Activated T-helper 1 cell treated with anti-CD3 and anti-CD28 coated beads, Interleukin-12 subunit alpha, Interleukin-12 subunit beta, Interleukin-2, Interleukin-4 antibody, amounts not matched to agents 30 ng/mL and 10 ng/mL and 1 ng/mL, durations not matched to agents 14 hours and 24 hours and 36 hours (primary cell): ENCODE measurements around the gene STX12. TPM values are rescaled to one million over a fixed set of nuclear protein-coding genes. Genes with fewer than 3 reads are reported as not detected.
"Not testable (repeated sequence)": the region's sequence is repeated elsewhere in the genome, so short reads cannot be mapped to it uniquely, and the experiment has no call there.

Source experiments
- DNase-seq: peaks from one replicate; pipeline ENCODE4 v3.0.0; 2021; ENCODE audit warnings: low spot score
- H3K27ac Mint-ChIP-seq: one replicate; pipeline ENCODE4 v1.8.0; 2021; ENCODE audit warnings: mild to moderate bottlenecking, mixed read lengths
- H3K27me3 Mint-ChIP-seq: one replicate; pipeline ENCODE4 v1.8.0; 2022; ENCODE audit warnings: mild to moderate bottlenecking, moderate library complexity, mixed read lengths; ENCODE audit not compliant: insufficient read depth
- H3K36me3 Mint-ChIP-seq: one replicate; pipeline ENCODE4 v1.8.0; 2021; ENCODE audit warnings: low read depth, mixed read lengths
- H3K4me1 Mint-ChIP-seq: one replicate; pipeline ENCODE4 v1.8.0; 2021; ENCODE audit warnings: low read depth, mixed read lengths
- H3K4me3 Mint-ChIP-seq: one replicate; pipeline ENCODE4 v1.8.0; 2021; ENCODE audit warnings: mild to moderate bottlenecking, moderate library complexity, mixed read lengths
- H3K9me3 Mint-ChIP-seq: one replicate; pipeline ENCODE4 v1.8.0; 2021; ENCODE audit warnings: mixed read lengths
- intact Hi-C: fragments of 100-400 bp; cut with micrococcal nuclease; formaldehyde crosslinking; loops from one replicate; pipeline ENCODE4 v1.15.1; 2024
- total RNA-seq: library from RNA; stranded (reverse); gene quantifications from 2 replicates; pipeline ENCODE4 v1.2.3, GENCODE V29; 2022

Gene STX12
- total RNA-seq, 1 donor from 2014 or later: 22.0 TPM

DNA sequence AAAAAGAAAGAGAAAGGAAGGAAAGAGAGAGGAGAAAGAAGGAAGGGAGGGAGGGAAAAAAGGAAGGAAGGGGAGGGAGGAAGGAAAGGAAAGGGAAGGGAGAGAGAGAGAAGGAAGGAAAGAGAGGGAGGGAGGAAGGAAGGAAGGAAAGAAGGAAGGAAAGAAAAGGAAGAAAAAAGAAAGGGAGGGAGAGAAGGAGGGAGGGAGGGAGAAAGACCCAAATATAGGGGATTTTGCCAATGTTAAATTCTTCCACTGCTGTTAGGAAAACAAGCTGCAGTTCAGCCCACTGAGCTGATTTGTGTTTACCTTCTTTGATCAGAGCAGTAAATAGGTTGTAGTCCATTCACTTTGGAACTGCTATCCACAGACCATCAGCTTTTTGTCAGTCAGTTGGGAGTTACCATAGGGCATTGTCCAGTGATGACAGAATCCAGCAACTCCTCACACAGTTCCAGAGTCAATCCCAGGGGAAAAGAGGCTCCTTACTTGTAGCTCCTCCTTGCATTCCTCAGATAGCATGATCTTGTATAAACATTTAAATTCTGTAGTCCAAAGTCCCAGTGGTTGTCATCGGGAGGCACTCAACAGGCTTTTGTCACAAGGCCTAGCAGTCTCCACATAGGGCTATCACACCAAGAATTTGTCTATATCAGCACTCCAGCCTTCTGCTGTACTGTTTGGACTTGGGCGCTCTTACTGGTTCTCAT is 44.1 kb downstream of the STX12 start:
- Mint-ChIP-seq H3K4me1 (no peaks in the 10 kb centered on the region), H3K27me3 (no peaks in the 10 kb centered on the region), H3K27ac (no peak overlapping the region), H3K4me3 (no peak overlapping the region), H3K9me3 (no peaks in the 10 kb centered on the region), H3K36me3 (peaks cover 22% of the 10 kb centered on the region)
- intact Hi-C loops: no loop called here
- no peak for DNase-seq

DNA sequence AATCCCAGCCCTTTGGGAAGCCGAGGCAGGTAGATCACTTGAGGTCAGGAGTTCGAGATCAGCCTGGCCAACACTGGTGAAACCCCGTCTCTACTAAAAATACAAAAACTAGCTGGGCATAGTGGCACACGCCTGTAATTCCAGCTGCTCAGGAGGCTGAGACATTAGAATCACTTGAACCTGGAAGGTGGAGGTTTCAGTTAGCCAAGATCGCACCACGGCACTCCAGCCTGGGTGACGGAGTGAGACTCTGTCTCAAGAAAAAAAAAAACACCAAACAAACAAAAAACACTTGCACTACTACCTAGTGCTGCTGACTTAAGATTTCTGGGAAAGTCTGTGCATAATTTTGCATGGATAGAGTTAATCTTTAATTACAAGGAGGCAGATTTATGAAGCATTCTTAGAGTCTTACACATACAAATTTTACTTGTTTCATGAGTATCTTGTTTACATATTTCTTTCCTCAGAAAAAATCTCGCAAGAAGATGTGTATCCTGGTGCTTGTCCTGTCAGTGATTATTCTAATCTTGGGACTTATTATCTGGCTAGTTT is 48.8 kb downstream of the STX12 start:
- Mint-ChIP-seq H3K27me3 (no peaks in the 10 kb centered on the region), H3K27ac (no peak overlapping the region), H3K4me3 (no peak overlapping the region), H3K9me3 (no peaks in the 10 kb centered on the region), H3K4me1 (no peaks in the 10 kb centered on the region), H3K36me3 (peaks cover 22% of the 10 kb centered on the region)
- DNase-seq: no peak
- intact Hi-C loops: no loop called here

DNA sequence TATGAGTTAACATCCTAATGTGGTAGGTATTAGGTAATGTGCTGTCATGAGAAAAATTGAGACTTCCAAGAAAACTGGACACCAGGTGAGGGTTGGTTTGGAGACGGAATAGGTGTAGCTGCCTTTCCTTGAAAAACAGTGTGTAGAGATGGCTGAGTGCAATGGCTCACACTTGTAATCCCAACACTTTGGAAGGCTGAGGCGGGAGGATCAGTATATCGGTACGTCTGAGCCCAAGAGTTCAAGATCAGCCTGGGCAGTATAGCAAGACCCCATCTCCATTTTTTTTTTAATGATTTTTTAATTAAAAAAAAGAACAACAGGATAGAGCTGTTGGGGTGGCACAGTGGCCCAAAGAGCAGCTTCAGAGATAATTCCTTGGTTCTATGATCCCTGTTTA is 50.8 kb downstream of the STX12 start:
- Mint-ChIP-seq H3K4me3 (no peak overlapping the region), H3K9me3 (no peaks in the 10 kb centered on the region), H3K4me1 (no peaks in the 10 kb centered on the region), H3K27me3 (no peaks in the 10 kb centered on the region), H3K27ac (no peak overlapping the region), H3K36me3 (peaks cover 17% of the 10 kb centered on the region)
- DNase-seq: no peak
- intact Hi-C loops: no loop called here

DNA sequence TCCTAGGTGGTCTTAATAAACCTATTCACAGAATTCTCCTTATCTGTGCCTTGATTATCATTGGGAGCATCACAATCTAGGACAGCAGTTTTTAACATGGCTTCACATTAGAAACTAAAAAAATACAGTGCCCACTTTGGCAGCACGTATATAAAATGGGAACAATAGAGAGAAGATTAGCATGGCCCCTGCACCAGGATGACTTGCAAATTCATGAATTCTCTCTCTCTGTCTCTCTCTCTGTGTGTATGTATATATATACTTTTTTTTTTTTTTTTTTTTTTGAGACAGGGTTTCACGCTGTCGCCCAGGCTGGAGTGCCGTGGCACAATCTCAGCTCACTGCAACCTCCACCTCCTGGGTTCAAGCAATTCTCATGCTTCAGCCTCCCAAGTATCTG is 51.4 kb downstream of the STX12 start:
- intact Hi-C loops: no loop called here
- Mint-ChIP-seq H3K27ac (no peak overlapping the region), H3K9me3 (no peaks in the 10 kb centered on the region), H3K4me1 (no peaks in the 10 kb centered on the region), H3K4me3 (no peak overlapping the region), H3K27me3 (no peaks in the 10 kb centered on the region), H3K36me3 (peaks cover 14% of the 10 kb centered on the region)
- DNase-seq: no peak

DNA sequence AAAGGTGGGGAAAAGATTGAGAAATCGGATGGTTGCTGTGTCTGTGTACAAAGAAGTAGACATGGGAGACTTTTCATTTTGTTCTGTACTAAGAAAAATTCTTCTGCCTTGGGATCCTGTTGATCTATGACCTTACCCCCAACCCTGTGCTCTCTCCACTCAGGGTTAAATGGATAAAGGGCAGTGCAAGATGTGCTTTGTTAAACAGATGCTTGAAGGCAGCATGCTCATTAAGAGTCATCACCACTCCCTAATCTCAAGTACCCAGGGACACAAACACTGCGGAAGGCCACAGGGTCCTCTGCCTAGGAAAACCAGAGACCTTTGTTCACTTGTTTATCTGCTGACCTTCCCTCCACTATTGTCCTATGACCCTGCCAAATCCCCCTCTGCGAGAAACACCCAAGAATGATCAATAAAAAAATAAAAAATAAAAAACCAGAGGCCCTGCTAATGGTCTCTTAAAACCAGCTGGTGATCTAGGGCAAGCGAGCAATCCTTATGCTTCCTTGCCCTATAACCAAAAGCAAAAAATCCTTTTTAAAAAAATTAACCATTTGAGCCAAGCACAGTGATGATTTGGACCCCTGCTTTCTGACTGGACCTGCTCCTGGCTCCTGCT is 56.4 kb downstream of the STX12 start:
- DNase-seq, intact Hi-C loops, H3K27me3 Mint-ChIP-seq, H3K9me3 Mint-ChIP-seq: not testable (repeated sequence)
- peak overlapping the region; percentile 34 for H3K27ac Mint-ChIP-seq
- peaks cover 22% of the 10 kb centered on the region for H3K36me3 Mint-ChIP-seq
- peaks cover 17% of the 10 kb centered on the region for H3K4me1 Mint-ChIP-seq
- H3K4me3 Mint-ChIP-seq: peak overlapping the region; percentile 93

DNA sequence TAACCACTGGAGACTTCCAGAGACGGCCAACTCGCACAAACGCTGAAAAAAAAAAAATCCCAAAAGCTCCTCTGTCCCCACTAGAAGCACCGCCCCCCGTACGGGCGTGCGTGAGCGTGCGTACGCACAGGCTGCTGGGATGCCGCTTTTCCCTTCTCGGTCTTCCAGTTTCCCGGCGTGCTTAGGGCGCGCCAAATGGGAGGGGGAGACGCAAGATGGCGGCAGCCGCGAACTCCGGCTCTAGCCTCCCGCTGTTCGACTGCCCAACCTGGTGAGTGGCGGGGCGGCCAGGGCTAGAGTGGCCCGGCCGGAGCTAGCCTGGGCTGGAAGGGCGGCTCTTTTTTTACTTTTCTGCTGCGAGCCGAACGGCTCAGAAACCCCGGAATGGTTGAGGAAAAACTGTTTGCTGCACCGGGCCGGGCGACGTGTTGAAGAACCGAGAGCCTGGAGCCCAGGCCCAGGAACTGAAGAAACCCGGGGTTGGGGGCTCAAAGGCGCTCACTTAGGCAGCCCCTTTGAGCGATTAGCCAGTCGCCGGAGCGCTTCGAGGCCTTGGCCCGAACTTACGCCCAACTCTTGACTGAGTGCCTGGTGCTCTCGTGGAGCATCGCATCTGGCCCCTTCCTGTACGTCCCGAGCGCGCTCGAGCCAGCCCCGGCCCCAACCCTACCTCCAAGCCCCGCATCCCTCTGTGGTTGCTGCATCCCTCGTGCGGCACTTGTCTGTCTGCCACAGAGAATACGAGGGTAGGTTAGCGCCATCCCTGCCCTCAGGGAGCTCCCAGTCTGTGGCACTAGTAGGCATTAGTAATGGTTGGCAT is 57.8 kb downstream of the STX12 start, which contains the start of gene PPP1R8:
Gene PPP1R8 (plus strand): TSS at position 162 of the 820 bp plus-strand sequence. CDS start 54 bp downstream, at position 216.
- no peaks in the 10 kb centered on the region for H3K9me3 Mint-ChIP-seq
- peaks cover 25% of the 10 kb centered on the region for H3K36me3 Mint-ChIP-seq
- intact Hi-C loops: loop anchor here (1.0 to 2.0 kb wide), 4 partner anchors 58 to 158 kb away; partner anchors contain the start of genes FAM76A, IFI6 and STX12
- peaks cover 17% of the 10 kb centered on the region for H3K4me1 Mint-ChIP-seq
- no peaks in the 10 kb centered on the region for H3K27me3 Mint-ChIP-seq
- peak within 1 kb of the TSS; percentile 93 for H3K4me3 Mint-ChIP-seq
- H3K27ac Mint-ChIP-seq: peak within 1 kb of the TSS; percentile 84
- peak; percentile 86 for DNase-seq

DNA sequence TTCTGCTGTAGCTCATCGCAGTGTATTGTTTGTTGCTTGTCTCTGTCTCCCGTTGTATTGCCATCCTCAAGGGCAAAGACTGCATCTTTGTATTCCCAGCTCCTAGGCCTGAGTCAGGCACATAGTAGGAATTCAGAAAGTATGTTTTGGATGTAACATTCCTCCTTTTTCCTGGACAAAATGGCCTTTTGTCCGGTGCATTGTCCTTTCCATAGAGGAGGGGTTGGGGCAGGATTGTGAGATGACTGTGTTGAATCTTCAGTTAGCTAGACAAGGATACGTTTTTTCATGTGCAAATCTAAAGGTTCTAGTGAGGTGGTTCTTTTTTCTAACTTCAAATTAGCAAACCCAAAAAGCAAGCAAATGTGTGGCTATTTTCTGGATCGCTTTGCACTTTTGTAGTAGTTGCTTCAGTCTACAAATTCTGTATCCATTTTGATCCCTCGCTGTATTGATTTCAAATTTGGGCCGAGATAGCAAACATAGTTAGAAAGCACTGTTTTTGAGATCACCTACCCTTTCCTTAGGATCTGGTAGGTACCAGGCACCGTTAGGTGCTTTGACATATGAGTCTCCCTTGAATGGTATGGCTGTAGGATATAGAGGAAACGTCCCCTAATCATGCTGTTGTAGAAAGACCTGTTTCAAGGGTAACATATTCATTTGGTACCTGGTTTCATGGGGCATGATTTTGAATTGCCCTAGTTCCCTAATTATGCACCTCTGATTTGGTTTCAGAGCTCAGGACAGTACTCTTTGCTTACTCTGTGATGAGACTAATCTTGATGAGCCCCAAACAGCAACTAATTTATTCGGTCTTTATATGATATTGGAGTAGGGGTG is 58.8 kb downstream of the STX12 start:
- Mint-ChIP-seq H3K9me3 (no peaks in the 10 kb centered on the region), H3K4me1 (peaks cover 17% of the 10 kb centered on the region), H3K27ac (peak overlapping the region; percentile 84), H3K4me3 (peak overlapping the region; percentile 93), H3K27me3 (no peaks in the 10 kb centered on the region), H3K36me3 (peaks cover 25% of the 10 kb centered on the region)
- intact Hi-C loops: loop anchor here (1.0 to 2.0 kb wide), 3 partner anchors 59 to 159 kb away; partner anchors contain the start of gene IFI6
- DNase-seq: no peak

DNA sequence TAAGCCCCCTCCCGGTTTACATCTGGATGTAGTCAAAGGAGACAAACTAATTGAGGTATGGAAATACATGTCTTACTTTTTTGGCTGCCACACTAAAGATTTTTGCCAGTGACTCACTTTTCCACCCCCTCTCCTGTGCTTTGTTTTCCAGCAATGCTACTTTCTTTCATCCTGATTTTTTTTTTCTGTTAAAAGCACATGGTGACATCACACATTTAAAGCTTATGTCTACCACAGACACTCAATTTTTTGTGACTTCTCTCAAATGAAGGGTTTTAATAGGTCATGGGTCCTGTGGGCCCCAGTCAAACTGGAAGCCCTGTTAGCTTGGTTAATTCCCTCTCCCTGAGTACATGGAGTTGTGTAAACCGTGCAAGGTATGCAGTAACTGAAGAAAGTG is 59.7 kb downstream of the STX12 start:
- H3K27ac Mint-ChIP-seq: peak overlapping the region; percentile 29
- intact Hi-C loops: loop anchor here (1.0 kb wide), 1 partner anchor 147 kb away; no protein-coding TSS in a partner anchor

DNA sequence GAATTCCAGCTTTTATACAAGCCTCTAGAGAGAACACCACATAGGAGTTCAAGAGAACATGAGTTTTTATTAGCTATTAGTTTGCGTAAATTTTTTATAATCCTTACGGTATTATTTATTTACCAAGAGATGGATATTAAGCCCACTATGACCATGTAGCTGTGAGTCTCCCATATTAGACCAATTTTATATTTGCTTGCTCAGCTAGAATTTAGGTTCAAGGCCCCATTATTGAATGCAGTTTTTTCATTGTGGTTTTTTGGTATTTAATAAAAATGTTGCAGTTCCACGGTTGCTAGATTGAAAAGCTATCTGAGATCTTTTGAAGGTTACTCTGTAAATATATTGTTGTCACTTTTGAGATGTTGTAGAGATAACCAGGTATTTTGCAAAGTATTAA is 60.5 kb downstream of the STX12 start:
- intact Hi-C loops: no loop called here
- Mint-ChIP-seq H3K36me3 (peaks cover 25% of the 10 kb centered on the region), H3K27ac (no peak overlapping the region), H3K4me3 (no peak overlapping the region), H3K4me1 (peaks cover 17% of the 10 kb centered on the region), H3K27me3 (no peaks in the 10 kb centered on the region), H3K9me3 (no peaks in the 10 kb centered on the region)
- DNase-seq: no peak

More for the DNA sequence above, 59.7 kb downstream of the STX12 start:
- no peak for DNase-seq
- Mint-ChIP-seq H3K27me3 (no peaks in the 10 kb centered on the region), H3K4me3 (peak overlapping the region; percentile 30), H3K36me3 (peaks cover 25% of the 10 kb centered on the region), H3K4me1 (peaks cover 17% of the 10 kb centered on the region), H3K9me3 (no peaks in the 10 kb centered on the region)

DNA sequence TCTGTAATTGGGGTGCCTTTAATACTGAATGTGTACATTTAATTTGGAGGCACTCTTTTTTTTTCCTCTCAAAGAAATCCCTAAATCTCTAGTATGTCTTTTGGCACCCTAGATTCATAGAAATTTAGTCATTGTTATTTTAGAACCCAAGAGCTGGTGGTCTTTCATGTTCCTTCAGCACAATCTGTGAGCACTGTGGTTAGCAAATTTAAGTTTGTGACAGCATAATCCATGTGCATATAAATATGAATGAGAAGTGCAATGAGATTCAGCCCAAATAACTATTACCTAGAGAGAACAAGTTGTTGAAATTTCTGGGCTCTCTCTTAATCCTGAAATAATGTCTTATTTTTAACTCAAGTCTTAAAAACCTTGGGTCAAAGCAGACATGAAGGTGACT is 62.0 kb downstream of the STX12 start:
- H3K36me3 Mint-ChIP-seq: peaks cover 34% of the 10 kb centered on the region
- intact Hi-C loops: no loop called here

DNA sequence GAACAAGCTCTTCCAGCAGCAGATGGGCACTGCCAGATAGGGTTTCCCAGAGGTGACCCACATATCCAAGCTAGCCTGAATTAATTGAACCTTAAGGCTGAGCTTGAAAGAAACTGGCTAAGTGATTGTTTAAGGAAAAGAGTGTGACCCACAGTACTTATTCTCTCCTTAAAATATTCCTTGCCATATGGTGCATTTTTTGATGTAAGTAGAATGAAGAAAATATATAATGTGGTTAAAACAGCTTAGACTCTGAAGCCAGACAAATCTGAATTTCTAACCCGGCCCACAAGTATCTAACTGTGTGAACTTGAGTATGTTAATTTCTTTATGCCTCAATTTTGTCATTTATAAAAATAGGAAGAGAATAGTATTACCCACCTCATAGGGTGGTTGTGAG is 62.5 kb downstream of the STX12 start:
- no peaks in the 10 kb centered on the region for H3K9me3 Mint-ChIP-seq
- intact Hi-C loops: no loop called here
- no peak overlapping the region for H3K4me3 Mint-ChIP-seq
- H3K36me3 Mint-ChIP-seq: peaks cover 38% of the 10 kb centered on the region
- DNase-seq: no peak
- no peaks in the 10 kb centered on the region for H3K27me3 Mint-ChIP-seq
- peak overlapping the region; percentile 29 for H3K27ac Mint-ChIP-seq
- H3K4me1 Mint-ChIP-seq: peaks cover 17% of the 10 kb centered on the region

More for the DNA sequence above, 62.0 kb downstream of the STX12 start:
- Mint-ChIP-seq H3K27me3 (no peaks in the 10 kb centered on the region), H3K4me3 (no peak overlapping the region), H3K27ac (no peak overlapping the region), H3K4me1 (peaks cover 17% of the 10 kb centered on the region), H3K9me3 (no peaks in the 10 kb centered on the region)
- no peak for DNase-seq

DNA sequence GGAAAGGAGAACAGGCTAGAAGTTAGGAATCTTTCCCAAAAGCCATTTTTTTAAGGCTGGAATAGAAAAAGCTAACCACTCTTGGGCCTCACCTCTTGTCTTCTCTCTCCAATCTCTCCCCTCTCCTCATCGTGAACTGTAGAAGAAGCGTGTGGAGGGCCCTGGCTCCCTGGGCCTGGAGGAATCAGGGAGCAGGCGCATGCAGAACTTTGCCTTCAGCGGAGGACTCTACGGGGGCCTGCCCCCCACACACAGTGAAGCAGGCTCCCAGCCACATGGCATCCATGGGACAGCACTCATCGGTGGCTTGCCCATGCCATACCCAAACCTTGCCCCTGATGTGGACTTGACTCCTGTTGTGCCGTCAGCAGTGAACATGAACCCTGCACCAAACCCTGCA is 76.9 kb downstream of the STX12 start:
- intact Hi-C loops: no loop called here
- Mint-ChIP-seq H3K36me3 (peaks cover 30% of the 10 kb centered on the region), H3K27me3 (no peaks in the 10 kb centered on the region)

More for the DNA sequence above, 76.9 kb downstream of the STX12 start:
- Mint-ChIP-seq H3K4me1 (no peaks in the 10 kb centered on the region), H3K27ac (no peak overlapping the region), H3K4me3 (no peak overlapping the region), H3K9me3 (no peaks in the 10 kb centered on the region)
- no peak for DNase-seq
